ENCODE measurements around the gene IGF1R.
"Not testable (repeated sequence)": the region's sequence is repeated elsewhere in the genome, so short reads cannot be mapped to it uniquely, and the experiment has no call there.

The IGF1R gene

DNA sequence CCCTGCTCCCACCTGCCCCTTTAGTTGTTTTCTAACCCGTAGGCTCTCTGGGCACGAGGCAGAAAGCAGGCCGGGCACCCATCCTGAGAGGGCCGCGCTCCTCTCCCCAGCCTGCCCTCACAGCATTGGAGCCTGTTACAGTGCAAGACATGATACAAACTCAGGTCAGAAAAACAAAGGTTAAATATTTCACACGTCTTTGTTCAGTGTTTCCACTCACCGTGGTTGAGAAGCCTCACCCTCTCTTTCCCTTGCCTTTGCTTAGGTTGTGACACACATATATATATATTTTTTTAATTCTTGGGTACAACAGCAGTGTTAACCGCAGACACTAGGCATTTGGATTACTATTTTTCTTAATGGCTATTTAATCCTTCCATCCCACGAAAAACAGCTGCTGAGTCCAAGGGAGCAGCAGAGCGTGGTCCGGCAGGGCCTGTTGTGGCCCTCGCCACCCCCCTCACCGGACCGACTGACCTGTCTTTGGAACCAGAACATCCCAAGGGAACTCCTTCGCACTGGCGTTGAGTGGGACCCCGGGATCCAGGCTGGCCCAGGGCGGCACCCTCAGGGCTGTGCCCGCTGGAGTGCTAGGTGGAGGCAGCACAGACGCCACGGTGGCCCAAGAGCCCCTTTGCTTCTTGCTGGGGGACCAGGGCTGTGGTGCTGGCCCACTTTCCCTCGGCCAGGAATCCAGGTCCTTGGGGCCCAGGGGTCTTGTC, 310.7 kb downstream of the IGF1R start:
- Mint-ChIP-seq H3K9me3 (peaks cover 2% of the 10 kb centered on the region), H3K27ac (peak overlapping the region; percentile 9), H3K4me1 (no peaks in the 10 kb centered on the region), H3K4me3 (no peak overlapping the region), H3K36me3 (no peaks in the 10 kb centered on the region)
- ATAC-seq (no peak), DNase-seq (ENCODE audit: low spot score in 2 of 2) (no peak)

GRCh38 chr15:98959640-98960007, 311.3 kb downstream of the IGF1R start:
- Mint-ChIP-seq H3K27ac (no peak overlapping the region), H3K4me1 (no peaks in the 10 kb centered on the region), H3K36me3 (no peaks in the 10 kb centered on the region), H3K4me3 (no peak overlapping the region), H3K9me3 (peaks cover 2% of the 10 kb centered on the region)
- DNase-seq (ENCODE audit: low spot score in 2 of 2) (no peak), ATAC-seq (no peak)

GRCh38 chr15:98960555-98961050, 312.3 kb downstream of the IGF1R start:
- no peak overlapping the region for H3K4me3 Mint-ChIP-seq
- H3K36me3 Mint-ChIP-seq = no peaks in the 10 kb centered on the region
- DNase-seq (ENCODE audit: low spot score in 2 of 2) (no peak), ATAC-seq (no peak)
- no peak overlapping the region for H3K27ac Mint-ChIP-seq
- no peaks in the 10 kb centered on the region for H3K4me1 Mint-ChIP-seq
- peaks cover 2% of the 10 kb centered on the region for H3K9me3 Mint-ChIP-seq

GRCh38 chr15:98963444-98963843, 315.1 kb downstream of the IGF1R start:
- no peak for DNase-seq (ENCODE audit: low spot score in 2 of 2)
- Mint-ChIP-seq H3K4me1 (no peaks in the 10 kb centered on the region), H3K27ac (no peak overlapping the region), H3K9me3 (peaks cover 2% of the 10 kb centered on the region), H3K36me3 (no peaks in the 10 kb centered on the region), H3K4me3 (no peak overlapping the region)
- no peak for ATAC-seq

DNA sequence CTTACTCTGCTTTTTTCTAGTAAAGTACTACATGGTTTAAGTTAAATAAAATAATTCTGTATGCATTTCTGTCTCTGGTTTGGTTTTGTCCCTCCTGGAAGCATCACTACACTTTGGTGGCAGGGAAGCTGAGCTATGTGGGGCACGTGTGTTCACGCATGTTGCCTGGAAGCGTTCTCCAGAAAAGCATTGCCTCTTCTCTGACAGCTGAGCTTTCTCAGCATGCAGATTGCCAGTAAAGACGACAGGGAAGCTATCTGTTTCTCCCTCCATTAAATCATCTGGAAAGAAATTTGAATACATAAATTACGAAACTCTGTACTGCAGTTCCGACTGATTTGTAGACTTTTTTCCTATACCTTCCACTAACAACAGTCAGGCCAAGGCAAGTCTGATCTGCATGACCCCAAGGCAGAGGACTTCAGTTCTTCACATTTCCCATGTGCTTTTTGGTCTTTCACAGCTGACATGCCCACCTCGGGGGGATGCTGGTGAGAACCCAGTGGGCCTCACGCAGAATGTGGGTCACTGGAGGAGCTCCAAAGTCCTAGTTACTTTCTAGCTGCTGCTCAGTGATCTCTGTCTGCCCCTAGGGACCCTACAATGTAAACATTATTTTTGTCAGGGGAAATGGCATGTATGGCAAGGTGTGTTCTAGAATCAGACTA, 316.3 kb downstream of the IGF1R start:
- H3K4me1 Mint-ChIP-seq = no peaks in the 10 kb centered on the region
- no peaks in the 10 kb centered on the region for H3K36me3 Mint-ChIP-seq
- peaks cover 2% of the 10 kb centered on the region for H3K9me3 Mint-ChIP-seq
- H3K27ac Mint-ChIP-seq = no peak overlapping the region
- ATAC-seq (no peak), DNase-seq (ENCODE audit: low spot score in 2 of 2) (no peak)
- H3K4me3 Mint-ChIP-seq = no peak overlapping the region

DNA sequence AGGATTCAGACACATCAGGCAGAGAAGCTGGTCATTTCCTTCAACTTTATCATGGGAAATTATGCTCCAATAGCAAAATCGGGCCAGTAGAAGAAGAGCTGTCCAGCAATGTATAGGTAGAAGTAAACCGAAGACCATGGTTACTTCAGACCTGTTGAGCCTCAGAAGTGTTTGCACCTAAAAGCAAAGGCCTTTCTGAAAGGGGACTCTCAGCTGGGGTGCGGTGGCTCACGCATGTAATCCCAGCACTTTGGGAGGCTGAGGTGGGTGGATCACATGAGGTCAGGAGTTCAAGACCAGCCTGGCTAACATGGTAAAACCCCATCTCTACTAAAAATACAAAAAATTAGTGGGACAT, 316.8 kb downstream of the IGF1R start:
- H3K36me3 Mint-ChIP-seq; H3K4me1 Mint-ChIP-seq; ATAC-seq; DNase-seq (ENCODE audit: low spot score in 2 of 2); H3K4me3 Mint-ChIP-seq; H3K27ac Mint-ChIP-seq; H3K9me3 Mint-ChIP-seq: not testable (repeated sequence)

GRCh38 chr15:98965597-98965996, 317.3 kb downstream of the IGF1R start:
- H3K27ac Mint-ChIP-seq = no peak overlapping the region
- no peak for DNase-seq (ENCODE audit: low spot score in 2 of 2)
- no peaks in the 10 kb centered on the region for H3K36me3 Mint-ChIP-seq
- H3K9me3 Mint-ChIP-seq = peaks cover 2% of the 10 kb centered on the region
- H3K4me3 Mint-ChIP-seq = no peak overlapping the region
- no peak for ATAC-seq
- H3K4me1 Mint-ChIP-seq = no peaks in the 10 kb centered on the region

- Mint-ChIP-seq H3K9me3 (peaks cover 2% of the 10 kb centered on the region), H3K4me3 (no peak overlapping the region), H3K4me1 (no peaks in the 10 kb centered on the region), H3K36me3 (no peaks in the 10 kb centered on the region), H3K27ac (no peak overlapping the region)
- DNase-seq (ENCODE audit: low spot score in 2 of 2) = no peak
- ATAC-seq = no peak
Measured at GRCh38 chr15:98966091-98966787, 317.9 kb downstream of the IGF1R start.

- H3K9me3 Mint-ChIP-seq = no peaks in the 10 kb centered on the region
- no peaks in the 10 kb centered on the region for H3K36me3 Mint-ChIP-seq
- H3K4me1 Mint-ChIP-seq = no peaks in the 10 kb centered on the region
- no peak overlapping the region for H3K4me3 Mint-ChIP-seq
- no peak overlapping the region for H3K27ac Mint-ChIP-seq
- no peak for ATAC-seq
- DNase-seq (ENCODE audit: low spot score in 2 of 2) = no peak
Measured at GRCh38 chr15:98967096-98967495, 318.8 kb downstream of the IGF1R start.

- Mint-ChIP-seq H3K27ac (no peak overlapping the region), H3K9me3 (no peaks in the 10 kb centered on the region), H3K4me3 (no peak overlapping the region), H3K4me1 (no peaks in the 10 kb centered on the region), H3K36me3 (no peaks in the 10 kb centered on the region)
- ATAC-seq = no peak
- no peak for DNase-seq (ENCODE audit: low spot score in 2 of 2)
Measured at GRCh38 chr15:98967916-98968315, 319.6 kb downstream of the IGF1R start.

DNA sequence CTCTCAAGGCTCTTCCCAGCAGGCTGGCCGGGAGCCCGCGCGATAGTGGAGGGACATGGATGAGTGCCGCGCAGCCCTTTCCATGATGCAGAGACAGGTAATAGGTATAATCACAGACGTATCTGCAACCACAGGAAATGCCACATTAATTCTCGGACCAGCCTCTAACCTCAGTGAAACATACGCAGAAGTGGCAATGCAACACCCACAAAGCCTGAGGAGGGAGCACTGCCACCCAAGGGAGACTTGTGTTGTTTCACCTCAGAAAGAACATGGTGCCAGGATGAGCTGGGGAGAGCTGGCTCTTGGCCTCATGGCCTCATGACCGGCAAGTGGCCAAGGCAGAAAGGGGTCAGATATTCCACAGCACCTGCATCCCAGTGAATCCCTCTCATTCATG, 320.2 kb downstream of the IGF1R start:
- Mint-ChIP-seq H3K36me3 (no peaks in the 10 kb centered on the region), H3K4me3 (no peak overlapping the region)
- ATAC-seq = no peak

DNA sequence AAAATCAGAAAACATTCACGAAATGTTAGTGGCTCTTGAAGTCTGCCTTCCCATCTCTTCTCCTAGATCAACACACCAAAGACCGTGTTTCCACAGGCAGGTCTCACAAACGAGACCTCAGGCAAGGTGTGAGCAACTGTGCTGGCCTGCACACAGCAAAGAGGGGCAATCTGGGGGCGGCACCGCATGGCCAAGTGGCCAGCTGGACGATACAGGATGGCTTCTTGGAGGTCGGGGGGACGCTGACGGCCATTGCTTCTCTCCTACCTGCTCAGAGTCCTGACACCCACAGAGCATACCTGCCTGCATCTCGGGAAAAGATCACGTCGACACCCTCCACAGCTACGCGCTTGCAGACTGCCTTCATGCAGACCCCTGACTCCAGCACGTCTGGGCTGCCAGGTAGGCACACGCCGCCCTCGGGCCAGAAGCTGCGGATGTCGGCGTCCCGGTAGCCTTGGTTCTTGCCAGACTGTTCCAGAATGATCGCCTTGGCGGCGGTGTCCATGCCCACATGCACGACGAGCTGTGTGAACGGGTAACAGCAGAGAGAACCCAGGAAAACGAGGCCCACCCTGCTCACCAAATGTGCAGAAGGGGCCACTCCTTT, 320.9 kb downstream of the IGF1R start:
- DNase-seq (ENCODE audit: low spot score in 2 of 2) (no peak), ATAC-seq (no peak)
- no peak overlapping the region for H3K27ac Mint-ChIP-seq
- H3K4me3 Mint-ChIP-seq = no peak overlapping the region
- H3K36me3 Mint-ChIP-seq = no peaks in the 10 kb centered on the region
- no peaks in the 10 kb centered on the region for H3K9me3 Mint-ChIP-seq
- H3K4me1 Mint-ChIP-seq = no peaks in the 10 kb centered on the region

More for the DNA sequence above, 320.2 kb downstream of the IGF1R start:
- Mint-ChIP-seq H3K27ac (no peak overlapping the region), H3K9me3 (no peaks in the 10 kb centered on the region), H3K4me1 (no peaks in the 10 kb centered on the region)
- DNase-seq (ENCODE audit: low spot score in 2 of 2) = no peak

GRCh38 chr15:98970799-98971198, 322.5 kb downstream of the IGF1R start:
- no peak for DNase-seq (ENCODE audit: low spot score in 2 of 2)
- no peaks in the 10 kb centered on the region for H3K36me3 Mint-ChIP-seq
- H3K27ac Mint-ChIP-seq = no peak overlapping the region
- ATAC-seq = no peak
- H3K9me3 Mint-ChIP-seq = no peaks in the 10 kb centered on the region
- no peak overlapping the region for H3K4me3 Mint-ChIP-seq
- no peaks in the 10 kb centered on the region for H3K4me1 Mint-ChIP-seq

DNA sequence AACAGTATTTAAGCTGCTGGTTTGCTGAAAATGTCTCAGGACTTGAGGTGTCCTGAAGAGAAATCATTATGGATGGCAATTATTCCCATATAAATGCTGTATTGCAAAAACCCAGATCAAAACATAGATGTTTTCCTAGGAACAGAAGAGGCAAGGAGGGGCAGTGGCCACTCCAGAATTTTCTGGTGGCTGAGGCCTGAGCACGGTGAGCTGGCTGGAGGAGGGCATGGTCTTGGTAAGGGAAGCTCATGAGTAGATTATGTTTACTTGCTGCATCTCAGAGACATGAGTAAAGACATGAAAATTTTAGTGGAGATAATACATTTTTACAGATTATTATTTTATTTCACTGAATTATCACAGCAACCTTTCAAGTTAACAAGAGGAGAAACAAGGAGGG, 328.2 kb downstream of the IGF1R start:
- Mint-ChIP-seq H3K9me3 (no peaks in the 10 kb centered on the region), H3K27ac (no peak overlapping the region), H3K4me1 (no peaks in the 10 kb centered on the region), H3K4me3 (no peak overlapping the region), H3K36me3 (no peaks in the 10 kb centered on the region)
- no peak for ATAC-seq
- no peak for DNase-seq (ENCODE audit: low spot score in 2 of 2)

GRCh38 chr15:98977441-98977840, 329.1 kb downstream of the IGF1R start:
- no peaks in the 10 kb centered on the region for H3K9me3 Mint-ChIP-seq

More at GRCh38 chr15:98977441-98977840, 329.1 kb downstream of the IGF1R start:
- no peak for ATAC-seq
- Mint-ChIP-seq H3K4me1 (no peaks in the 10 kb centered on the region), H3K36me3 (no peaks in the 10 kb centered on the region), H3K4me3 (no peak overlapping the region), H3K27ac (no peak overlapping the region)
- no peak for DNase-seq (ENCODE audit: low spot score in 2 of 2)
